T-helper 1 cell treated with Interleukin-12 subunit alpha and Interleukin-12 subunit beta and Interleukin-4 antibody, amounts not matched to agents 30 ng/mL and 1 ng/mL, for 36 hours (primary cell): ENCODE data around the gene NDOR1. TPM values are rescaled to one million over a fixed set of nuclear protein-coding genes. Genes with fewer than 3 reads are reported as not detected.

Experiments
- intact Hi-C: fragments of 100-400 bp; cut with micrococcal nuclease; formaldehyde crosslinking; loops from one replicate; pipeline ENCODE4 v1.15.1; 2024
- total RNA-seq: library from RNA; stranded (reverse); gene quantifications from 2 replicates; pipeline ENCODE4 v1.2.3, GENCODE V29; 2022

The NDOR1 gene
- total RNA-seq, 1 donor from 2014 or later, result 45.3 TPM

DNA sequence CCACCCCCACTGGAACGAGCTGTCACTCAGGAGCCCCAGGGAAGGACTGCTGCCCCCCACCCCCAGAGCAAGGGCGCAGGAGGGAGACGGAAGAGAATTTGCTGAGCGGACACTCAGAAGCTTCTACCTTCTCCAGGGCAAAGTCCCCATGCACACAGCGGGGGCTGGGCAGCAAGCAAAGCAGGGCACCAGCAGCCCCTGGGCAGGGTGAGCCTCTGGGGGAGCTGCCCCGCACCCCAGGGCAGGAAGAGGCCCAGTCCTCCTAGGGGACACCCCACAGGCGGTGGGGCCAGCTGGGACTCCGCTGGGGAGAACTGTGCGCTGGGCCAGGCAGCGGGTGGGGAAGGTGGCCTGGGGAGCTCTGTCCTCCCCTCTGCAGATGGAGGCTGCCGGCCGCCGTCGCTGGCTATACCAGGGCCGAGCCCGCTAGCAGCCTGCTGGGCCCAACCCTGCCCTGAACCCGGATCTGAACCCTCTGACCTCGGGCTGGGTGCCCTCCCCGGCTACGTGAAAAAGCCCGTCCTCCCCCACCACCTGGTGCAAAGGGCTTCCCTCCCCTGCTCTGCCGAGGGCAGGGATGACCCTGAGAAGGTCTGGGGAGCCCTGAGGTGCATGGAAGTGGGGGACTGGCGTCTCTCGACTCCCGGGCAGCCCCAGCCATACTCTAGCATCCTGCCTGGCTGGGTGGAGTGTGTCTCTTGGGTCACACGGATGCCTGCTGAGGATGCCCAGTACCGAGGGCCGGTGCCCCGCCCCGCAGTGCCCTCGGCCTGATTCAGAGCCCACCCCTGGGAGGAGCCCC lies 24.6 kb downstream of the NDOR1 start:
- intact Hi-C loops, result loop anchor here (10.0 kb wide), 2 partner anchors 345 to 685 kb away; partner anchors contain the start of genes NOTCH1 and TRAF2

- intact Hi-C loops, result no loop called here
Measured at GRCh38 chr9:137230705-137231371, 25.3 kb downstream of the NDOR1 start, which contains the start of gene SLC34A3. Gene SLC34A3 (plus strand): TSS chr9:137230901. CDS start chr9:137231703, 802 bp downstream.

- intact Hi-C loops, result no loop called here
Measured at GRCh38 chr9:137231372-137232039, 26.0 kb downstream of the NDOR1 start.

GRCh38 chr9:137232101-137232500 lies 26.6 kb downstream of the NDOR1 start:
- intact Hi-C loops, result no loop called here

DNA sequence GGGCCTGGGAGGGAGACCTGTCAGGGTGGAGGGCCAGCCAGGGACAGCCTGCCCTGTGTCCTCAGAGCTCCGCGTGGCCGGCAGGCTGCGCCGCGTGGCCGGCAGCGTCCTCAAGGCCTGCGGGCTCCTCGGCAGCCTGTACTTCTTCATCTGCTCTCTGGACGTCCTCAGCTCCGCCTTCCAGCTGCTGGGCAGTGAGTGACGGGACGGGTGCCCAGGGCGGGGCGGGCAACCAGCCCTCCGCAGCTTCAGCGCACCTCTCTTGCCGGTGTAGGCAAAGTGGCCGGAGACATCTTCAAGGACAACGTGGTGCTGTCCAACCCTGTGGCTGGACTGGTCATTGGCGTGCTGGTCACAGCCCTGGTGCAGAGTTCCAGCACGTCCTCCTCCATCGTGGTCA lies 27.0 kb downstream of the NDOR1 start:
- intact Hi-C loops, result no loop called here

GRCh38 chr9:137233143-137233980 lies 27.9 kb downstream of the NDOR1 start:
- intact Hi-C loops, result no loop called here

DNA sequence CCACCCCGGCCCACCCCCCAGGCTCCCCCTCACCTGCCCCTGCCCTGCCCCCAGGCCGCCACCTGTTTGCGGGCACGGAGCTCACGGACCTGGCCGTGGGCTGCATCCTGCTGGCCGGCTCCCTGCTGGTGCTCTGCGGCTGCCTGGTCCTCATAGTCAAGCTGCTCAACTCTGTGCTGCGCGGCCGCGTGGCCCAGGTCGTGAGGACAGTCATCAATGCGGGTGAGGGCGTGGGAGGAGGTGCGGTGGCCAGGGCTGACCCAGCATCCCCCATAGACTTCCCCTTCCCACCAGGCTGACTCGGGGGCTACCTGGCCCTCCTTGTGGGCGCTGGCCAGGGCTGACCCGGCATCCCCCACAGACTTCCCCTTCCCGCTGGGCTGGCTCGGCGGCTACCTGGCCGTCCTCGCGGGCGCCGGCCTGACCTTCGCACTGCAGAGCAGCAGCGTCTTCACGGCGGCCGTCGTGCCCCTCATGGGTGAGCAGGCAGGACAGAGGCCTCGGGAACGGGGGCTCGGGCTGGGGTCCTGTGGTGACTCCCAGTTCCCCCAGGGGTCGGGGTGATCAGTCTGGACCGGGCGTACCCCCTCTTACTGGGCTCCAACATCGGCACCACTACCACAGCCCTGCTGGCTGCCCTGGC lies 28.7 kb downstream of the NDOR1 start:
- intact Hi-C loops, result no loop called here

DNA sequence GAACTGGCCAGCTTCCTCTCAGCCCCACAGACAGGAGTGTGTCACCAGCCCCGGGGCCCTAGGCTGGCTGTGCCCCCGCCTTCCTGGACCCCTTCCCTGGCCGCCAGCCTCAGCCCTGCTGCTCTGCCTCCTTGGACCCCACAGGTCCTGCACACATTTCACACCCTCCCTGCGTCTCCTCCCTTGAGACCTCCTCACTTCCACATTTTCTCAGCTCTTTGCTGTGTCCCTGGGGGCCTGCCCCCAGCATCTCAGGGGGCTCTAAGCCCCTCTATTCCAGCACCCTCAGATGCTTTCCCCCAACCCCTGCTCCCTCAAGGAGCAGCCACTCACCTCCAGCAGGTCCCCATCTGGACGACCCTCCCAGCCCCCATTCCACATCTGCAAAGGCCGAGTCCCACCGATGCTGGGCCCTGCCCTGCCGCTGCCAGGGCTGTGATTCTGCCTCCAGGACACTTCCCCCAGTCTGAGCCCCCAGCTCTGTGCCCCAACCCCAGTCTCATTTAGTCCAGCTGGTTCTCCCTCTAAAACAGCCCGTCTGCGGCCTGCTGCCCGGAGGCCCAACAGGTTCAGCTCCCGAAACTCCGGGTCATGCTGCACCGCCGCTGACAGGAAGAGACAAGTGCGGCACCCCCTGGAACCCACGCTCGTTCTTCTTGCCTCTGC lies 29.4 kb downstream of the NDOR1 start:
- intact Hi-C loops, result no loop called here

DNA sequence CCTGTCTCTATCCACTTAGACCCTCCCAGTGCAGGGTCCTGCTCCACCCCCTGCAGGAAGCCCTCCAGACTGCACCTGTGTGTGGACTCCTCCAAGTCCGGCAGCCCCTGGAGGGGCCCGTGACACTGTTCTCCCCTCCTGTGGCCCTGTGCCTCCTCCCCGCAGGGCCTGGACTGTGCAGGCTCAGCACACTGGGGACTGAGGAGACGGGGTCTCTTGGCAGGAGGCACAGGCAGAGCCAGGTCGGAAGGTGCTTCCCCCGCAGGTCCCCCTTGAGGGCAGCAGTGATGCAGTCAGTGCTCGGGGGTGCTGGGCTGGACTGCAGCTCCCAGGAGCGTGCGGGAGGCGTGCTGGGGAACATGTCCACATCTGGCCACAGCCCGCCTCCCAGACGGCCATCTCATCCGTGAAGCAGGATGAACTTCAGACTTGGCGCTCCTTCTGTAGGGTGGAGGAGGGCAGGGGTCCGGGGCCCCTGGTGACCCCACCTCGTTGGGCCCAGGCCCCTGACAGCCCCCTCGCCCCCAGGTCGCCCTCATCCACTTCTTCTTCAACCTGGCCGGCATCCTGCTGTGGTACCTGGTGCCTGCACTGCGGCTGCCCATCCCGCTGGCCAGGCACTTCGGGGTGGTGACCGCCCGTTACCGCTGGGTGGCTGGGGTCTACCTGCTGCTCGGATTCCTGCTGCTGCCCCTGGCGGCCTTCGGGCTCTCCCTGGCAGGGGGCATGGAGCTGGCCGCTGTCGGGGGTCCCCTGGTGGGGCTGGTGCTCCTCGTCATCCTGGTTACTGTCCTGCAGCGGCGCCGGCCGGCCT lies 30.1 kb downstream of the NDOR1 start:
- intact Hi-C loops, result loop anchor here (1.0 kb wide), 6 partner anchors 8 to 148 kb away; partner anchors contain the start of genes ANAPC2, RNF224 and SSNA1

- intact Hi-C loops, result loop anchor here (1.0 kb wide), 6 partner anchors 9 to 149 kb away; partner anchors contain the start of genes ANAPC2, RNF224 and SSNA1
Measured at GRCh38 chr9:137236238-137236935, 30.9 kb downstream of the NDOR1 start.

DNA sequence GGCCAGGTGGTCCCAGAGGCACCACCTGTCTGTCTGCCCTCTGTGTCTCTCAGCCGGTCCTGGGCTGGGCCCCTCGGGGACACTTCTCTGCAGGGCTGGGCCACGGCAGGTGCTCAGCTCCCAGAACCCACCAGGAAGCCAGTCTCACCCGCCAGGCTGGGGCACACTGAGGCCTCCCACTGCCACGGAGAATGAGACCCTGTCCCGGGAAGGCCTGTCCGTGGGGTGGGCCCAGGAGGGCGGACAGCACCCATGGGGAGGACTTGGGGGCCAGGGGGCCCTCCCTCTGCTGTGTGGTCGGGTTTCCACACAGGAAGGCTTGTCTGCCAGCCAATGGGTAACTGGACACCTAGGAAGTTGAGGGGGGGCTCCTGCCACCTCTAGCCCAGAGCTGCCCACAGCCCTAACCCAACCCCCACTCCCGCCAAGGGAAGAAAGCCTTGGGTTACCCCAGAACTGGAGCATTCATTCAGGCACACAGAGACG lies 31.5 kb downstream of the NDOR1 start:
- intact Hi-C loops, result loop anchor here (1.0 kb wide), 6 partner anchors 10 to 150 kb away; partner anchors contain the start of genes ANAPC2, RNF224 and SSNA1

DNA sequence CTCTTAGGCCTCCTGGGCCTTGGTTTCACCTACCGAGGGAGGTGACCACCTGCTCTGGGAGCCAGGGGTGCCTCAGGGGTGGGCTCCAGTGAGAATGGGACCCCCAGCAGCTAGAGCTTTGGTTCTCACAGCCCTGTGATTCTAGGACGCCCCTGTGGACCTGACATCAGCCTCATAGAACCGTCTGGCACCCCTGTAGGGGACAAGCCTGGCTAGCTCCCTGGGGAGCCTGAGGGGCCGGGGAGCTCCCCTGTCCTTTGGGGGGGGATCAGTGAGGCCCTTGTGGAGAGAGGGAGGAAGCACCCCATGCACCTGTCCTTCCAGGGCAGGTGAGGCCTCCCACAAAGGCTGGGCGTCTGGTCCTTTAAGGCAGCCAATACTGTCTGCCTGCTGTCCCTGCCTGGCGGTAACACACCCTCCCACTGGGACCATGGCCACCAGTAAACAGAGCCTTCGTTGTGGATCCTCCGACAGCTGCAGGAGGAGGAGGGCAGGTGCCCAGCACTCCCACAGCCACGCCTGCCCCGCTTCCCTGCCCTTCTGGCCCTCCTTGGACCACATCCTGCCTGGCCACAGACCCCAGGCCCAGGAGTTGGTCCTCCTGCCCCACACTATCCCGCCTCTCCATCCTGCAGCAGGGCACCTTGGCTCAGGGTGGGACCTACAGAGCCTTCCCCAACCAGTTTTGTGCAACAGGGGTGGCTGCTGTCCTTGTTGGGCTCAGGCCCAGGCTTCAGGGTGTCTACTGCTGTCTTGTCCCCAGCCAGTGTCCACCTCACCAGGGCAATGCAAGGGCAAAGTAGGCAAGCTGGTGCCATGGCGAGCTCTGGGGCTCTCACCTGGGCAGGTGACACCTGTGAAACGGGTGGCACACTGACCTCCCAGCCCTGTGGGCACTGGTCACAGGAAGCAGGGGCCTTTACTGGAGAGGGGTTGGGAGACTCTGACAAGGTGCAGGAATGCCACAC lies 32.5 kb downstream of the NDOR1 start:
- intact Hi-C loops, result no loop called here

- intact Hi-C loops, result loop anchor here (1.0 to 5.0 kb wide), 5 partner anchors 110 to 757 kb away; partner anchors contain the start of genes PAXX, PHPT1, SAPCD2 and SEC16A
Measured at GRCh38 chr9:137239541-137240200, 34.2 kb downstream of the NDOR1 start.

- intact Hi-C loops, result loop anchor here (1.0 to 5.0 kb wide), 5 partner anchors 111 to 758 kb away; partner anchors contain the start of genes PAXX, PHPT1, SAPCD2 and SEC16A
Measured at GRCh38 chr9:137240318-137240840, 34.9 kb downstream of the NDOR1 start.

DNA sequence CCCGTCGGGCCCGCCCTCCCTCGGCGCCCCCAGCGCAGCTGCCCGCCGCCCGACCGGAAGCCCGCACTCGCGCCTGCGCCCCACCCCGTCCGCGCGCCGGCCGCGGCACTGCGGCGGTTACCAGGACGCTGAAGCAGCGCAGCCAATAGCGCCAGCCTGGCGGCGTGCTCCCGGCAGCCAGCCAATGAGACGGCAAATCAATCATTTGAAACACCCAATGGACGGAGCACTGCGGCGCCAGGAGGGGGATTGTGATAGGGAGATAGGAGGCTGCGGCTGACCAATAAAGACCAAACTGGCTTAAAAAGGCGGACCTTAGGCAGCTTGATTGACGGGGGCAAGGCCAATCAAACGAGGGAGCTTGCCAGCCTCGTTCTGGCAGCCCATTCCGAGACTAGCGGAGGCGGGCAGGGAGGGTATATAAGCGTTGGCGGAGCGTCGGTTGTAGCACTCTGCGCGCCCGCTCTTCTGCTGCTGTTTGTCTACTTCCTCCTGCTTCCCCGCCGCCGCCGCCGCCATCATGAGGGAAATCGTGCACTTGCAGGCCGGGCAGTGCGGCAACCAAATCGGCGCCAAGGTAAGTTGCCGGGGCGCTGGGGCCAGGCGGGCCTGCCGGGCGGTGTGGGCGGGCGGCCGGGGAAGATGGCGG lies 35.5 kb downstream of the NDOR1 start, which contains the start of gene TUBB4B:
Gene TUBB4B (plus strand): TSS at position 447 of the 649 bp plus-strand sequence. CDS start 74 bp downstream, at position 521.
- intact Hi-C loops, result loop anchor here (1.0 to 5.0 kb wide), 12 partner anchors 14 to 759 kb away; partner anchors contain the start of genes MAN1B1, NELFB, PAXX and PHPT1
